HFFc6 (cell line): ENCODE data around the gene PLEKHA6. TPM values are rescaled to one million over a fixed set of nuclear protein-coding genes. Genes with fewer than 3 reads are reported as not detected.
"Not testable (repeated sequence)": the region's sequence is repeated elsewhere in the genome, so short reads cannot be mapped to it uniquely, and the experiment has no call there.

Experiments
- DNase-seq: peaks from one replicate; pipeline ENCODE4 v3.0.0-alpha.2; 2018
- H3K27ac Mint-ChIP-seq: 2 replicates; pipeline ENCODE4 v1.8.0; 2020; ENCODE audit warnings: mild to moderate bottlenecking, mixed read lengths
- H3K27me3 Mint-ChIP-seq: 2 replicates; pipeline ENCODE4 v1.8.0; 2021; ENCODE audit warnings: mild to moderate bottlenecking, moderate library complexity, mixed read lengths; ENCODE audit not compliant: insufficient read depth
- H3K36me3 Mint-ChIP-seq: 2 replicates; pipeline ENCODE4 v1.8.0; 2021; ENCODE audit warnings: low read depth, mixed read lengths
- H3K4me1 Mint-ChIP-seq: 2 replicates; pipeline ENCODE4 v1.8.0; 2020; ENCODE audit warnings: low read depth, mixed read lengths
- H3K4me3 Mint-ChIP-seq: 2 replicates; pipeline ENCODE4 v1.8.0; 2020; ENCODE audit warnings: mild to moderate bottlenecking, moderate library complexity, mixed read lengths
- H3K9me3 Mint-ChIP-seq: 2 replicates; pipeline ENCODE4 v1.8.0; 2020; ENCODE audit warnings: mild to moderate bottlenecking, mixed read lengths
- total RNA-seq, 6 experiments: library from RNA; stranded (reverse); fragmentation: NEBNext Ultra II Directional; extraction: Animal tissue kit (Norgen Biotek cat#: 25700); gene quantifications; 2 replicates in 1 of 6; 3 replicates in 5 of 6; pipeline ENCODE4 v1.2.3, GENCODE V29; 2021
- TF ChIP-seq, protein P1 (sequence below): fragments of 200-600 bp; sonication (generic); IDR thresholded peaks from 2 replicates; pipeline ENCODE4 v1.5.0; 2021; ENCODE audit warnings: antibody characterized with exemption, mild to moderate bottlenecking

The PLEKHA6 gene
- total RNA-seq, 6 experiments from 2014 or later: 1.3 to 2.4 (median 1.5) TPM

DNA sequence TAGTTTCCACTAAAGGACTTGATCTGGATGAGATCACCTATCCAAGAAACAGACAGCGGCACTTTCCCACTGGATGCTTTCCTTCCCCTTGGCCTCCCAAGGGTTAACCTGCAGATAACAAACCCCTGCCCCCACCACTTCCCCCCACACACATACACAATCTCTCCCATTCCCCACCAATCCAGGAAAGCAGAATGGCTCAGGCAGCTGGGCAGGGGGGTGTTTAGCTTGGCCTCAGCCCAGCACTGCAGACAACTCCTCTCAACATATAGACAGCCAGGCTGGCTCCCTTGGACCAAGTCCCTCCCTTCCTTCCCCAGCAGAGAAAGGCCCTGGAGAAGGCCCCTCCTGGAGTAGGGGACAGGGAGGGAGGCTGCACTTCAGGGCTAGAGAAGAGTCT is 24.6 kb downstream of the PLEKHA6 start:
- Mint-ChIP-seq H3K27me3 (peaks cover 7% of the 10 kb centered on the region; the same call in 1 of the 2 replicates), H3K36me3 (no peaks in the 10 kb centered on the region), H3K4me1 (no peaks in the 10 kb centered on the region), H3K9me3 (no peaks in the 10 kb centered on the region), H3K4me3 (no peak overlapping the region), H3K27ac (no peak overlapping the region)
- TF ChIP-seq, protein P1, sequence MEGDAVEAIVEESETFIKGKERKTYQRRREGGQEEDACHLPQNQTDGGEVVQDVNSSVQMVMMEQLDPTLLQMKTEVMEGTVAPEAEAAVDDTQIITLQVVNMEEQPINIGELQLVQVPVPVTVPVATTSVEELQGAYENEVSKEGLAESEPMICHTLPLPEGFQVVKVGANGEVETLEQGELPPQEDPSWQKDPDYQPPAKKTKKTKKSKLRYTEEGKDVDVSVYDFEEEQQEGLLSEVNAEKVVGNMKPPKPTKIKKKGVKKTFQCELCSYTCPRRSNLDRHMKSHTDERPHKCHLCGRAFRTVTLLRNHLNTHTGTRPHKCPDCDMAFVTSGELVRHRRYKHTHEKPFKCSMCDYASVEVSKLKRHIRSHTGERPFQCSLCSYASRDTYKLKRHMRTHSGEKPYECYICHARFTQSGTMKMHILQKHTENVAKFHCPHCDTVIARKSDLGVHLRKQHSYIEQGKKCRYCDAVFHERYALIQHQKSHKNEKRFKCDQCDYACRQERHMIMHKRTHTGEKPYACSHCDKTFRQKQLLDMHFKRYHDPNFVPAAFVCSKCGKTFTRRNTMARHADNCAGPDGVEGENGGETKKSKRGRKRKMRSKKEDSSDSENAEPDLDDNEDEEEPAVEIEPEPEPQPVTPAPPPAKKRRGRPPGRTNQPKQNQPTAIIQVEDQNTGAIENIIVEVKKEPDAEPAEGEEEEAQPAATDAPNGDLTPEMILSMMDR: no peak
- no peak for DNase-seq

DNA sequence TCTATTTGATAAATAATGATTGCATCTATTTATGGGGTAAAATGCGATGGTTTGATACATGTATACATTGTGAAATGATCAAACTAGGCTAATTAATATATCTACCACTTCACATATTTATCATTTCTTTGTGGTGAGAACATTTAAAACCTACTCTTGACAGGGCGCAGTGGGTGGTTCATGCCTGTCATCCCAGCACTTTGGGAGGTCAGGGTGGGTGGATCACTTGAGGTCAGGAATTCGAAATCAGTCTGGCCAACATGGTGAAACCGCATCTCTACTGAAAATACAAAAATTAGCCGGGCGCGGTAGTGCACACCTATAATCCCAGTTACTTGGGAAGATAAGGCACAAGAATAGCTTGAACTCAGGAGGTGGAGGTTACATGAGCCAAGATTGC is 25.3 kb downstream of the PLEKHA6 start:
- Mint-ChIP-seq H3K36me3 (0 out of 2 replicates have a peak, but pooled peaks cover 3% of the 10 kb centered on the region), H3K27me3 (peaks cover 7% of the 10 kb centered on the region; the same call in 1 of the 2 replicates), H3K4me1 (no peaks in the 10 kb centered on the region), H3K27ac (no peak overlapping the region), H3K9me3 (peaks cover 3% of the 10 kb centered on the region; the same call in 1 of the 2 replicates), H3K4me3 (no peak overlapping the region)
- TF ChIP-seq, protein P1: no peak
- no peak for DNase-seq

DNA sequence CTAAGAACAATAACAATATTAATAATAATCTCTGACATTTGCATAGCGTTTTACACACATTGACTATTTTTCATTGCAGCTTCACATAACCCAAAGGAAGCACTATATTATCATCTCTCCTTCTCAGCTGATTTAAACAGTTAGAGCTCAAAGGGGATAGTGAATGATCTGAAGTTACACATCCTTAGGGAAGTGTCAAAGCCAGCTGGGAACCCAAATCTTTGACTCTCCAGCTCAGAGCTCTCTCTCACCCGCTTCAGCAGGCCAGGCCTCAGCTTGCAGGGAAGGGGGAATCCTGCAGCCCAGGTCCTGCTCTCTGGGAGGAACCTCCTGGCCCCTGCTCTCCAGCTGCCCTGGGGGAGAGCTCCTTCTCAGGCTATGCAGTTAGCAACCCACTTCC is 26.3 kb downstream of the PLEKHA6 start:
- Mint-ChIP-seq H3K4me3 (no peak overlapping the region), H3K4me1 (no peaks in the 10 kb centered on the region), H3K9me3 (peaks cover 9% of the 10 kb centered on the region), H3K27ac (no peak overlapping the region), H3K27me3 (peaks cover 7% of the 10 kb centered on the region; the same call in 1 of the 2 replicates), H3K36me3 (0 out of 2 replicates have a peak, but pooled peaks cover 9% of the 10 kb centered on the region)
- DNase-seq: no peak
- TF ChIP-seq, protein P1: no peak

DNA sequence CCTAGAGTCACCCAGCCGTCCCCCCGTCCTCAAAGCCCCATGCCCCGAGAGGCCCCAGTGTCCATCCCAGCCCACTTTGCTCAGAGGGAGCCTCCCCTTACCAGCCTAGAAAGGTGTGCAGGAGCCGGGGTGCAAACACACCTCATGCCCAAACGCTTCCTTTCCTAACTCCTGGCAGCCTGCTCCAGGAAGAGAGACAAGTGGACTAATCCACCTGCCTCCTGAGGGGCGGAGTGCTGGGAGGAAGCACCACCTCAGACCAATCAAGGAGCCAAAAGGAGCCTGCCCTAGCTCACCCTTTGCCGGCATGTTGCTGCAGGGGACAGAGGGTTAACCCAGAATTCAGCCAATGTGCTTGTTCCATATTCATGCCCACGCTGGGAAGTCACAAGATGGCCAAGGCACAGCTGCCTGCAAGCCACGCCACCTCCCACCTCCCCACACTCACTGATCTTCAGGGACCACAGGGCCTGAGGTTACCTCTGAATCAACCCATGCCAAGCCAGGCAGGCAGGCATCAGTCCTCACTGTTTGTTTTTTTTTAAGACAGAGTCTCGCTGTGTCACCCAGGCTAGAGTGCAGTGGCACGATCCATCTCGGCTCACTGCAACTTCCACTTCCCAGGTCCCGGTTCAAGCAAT is 27.8 kb downstream of the PLEKHA6 start:
- no peak for DNase-seq
- Mint-ChIP-seq H3K4me1 (no peaks in the 10 kb centered on the region), H3K27ac (no peak overlapping the region), H3K27me3 (peaks cover 7% of the 10 kb centered on the region; the same call in 1 of the 2 replicates), H3K36me3 (0 out of 2 replicates have a peak, but pooled peaks cover 9% of the 10 kb centered on the region), H3K9me3 (peaks cover 9% of the 10 kb centered on the region), H3K4me3 (no peak overlapping the region)
- TF ChIP-seq, protein P1: no peak

DNA sequence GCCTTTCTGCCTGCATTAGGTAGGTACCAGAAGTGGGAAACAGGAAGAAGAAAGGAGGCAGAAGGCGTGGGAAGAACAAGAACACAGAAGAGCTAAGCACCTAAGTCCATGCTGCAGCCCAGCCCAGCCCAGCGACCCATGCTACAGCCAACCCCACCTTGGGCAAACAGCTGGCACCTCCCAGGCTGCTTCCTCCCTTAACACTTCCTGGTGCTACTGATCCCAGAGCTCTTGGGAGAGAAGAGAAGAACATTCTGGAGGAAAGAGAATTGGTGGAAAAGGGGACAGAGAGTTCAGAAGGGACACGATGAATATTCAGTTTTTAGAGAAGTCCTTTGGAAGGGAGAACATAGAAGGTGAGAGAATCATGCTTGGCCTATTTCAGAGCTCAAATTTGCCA is 28.5 kb downstream of the PLEKHA6 start:
- Mint-ChIP-seq H3K27me3 (peaks cover 9% of the 10 kb centered on the region), H3K27ac (no peak overlapping the region), H3K36me3 (0 out of 2 replicates have a peak, but pooled peaks cover 9% of the 10 kb centered on the region), H3K4me3 (no peak overlapping the region), H3K9me3 (peaks cover 9% of the 10 kb centered on the region), H3K4me1 (no peaks in the 10 kb centered on the region)
- TF ChIP-seq, protein P1: no peak
- DNase-seq: no peak

DNA sequence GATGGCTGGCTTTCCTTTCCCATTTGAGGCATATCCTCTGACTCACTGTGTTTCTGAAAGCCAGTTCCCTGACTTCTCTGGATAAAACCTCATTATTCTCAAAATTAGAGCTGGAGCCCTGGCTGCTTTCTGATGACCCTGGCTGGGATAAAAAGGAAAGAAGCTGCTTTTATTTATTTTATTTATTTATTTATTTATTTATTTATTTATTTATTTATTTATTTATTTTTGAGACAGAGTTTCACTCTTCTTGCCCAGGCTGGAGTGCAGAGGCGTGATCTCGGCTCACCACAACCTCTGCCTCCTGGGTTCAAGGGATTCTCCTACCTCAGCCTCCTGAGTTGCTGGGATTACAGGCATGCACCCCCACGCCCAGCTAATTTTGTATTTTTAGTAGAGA is 31.9 kb downstream of the PLEKHA6 start:
- DNase-seq, H3K36me3 Mint-ChIP-seq, H3K4me3 Mint-ChIP-seq, H3K9me3 Mint-ChIP-seq, H3K27ac Mint-ChIP-seq, H3K27me3 Mint-ChIP-seq: not testable (repeated sequence)
- H3K4me1 Mint-ChIP-seq: peaks cover 18% of the 10 kb centered on the region
